Fibroblast of lung (primary cell): Measurements from ENCODE around the gene STOML1.

Experiments
- CTCF ChIP-seq, 2 donors: IDR thresholded peaks in 1 of 2; conservative IDR thresholded peaks in 1 of 2; 1 replicate in 1 of 2; 2 replicates in 1 of 2; pipeline ENCODE4 v1.5.1; 2011 to 2012; ENCODE audit warnings: low read length in 2 of 2, control low read depth in 1 of 2, inconsistent platforms in 1 of 2, low read depth in 1 of 2, mild to moderate bottlenecking in 1 of 2
- EZH2 ChIP-seq: IDR thresholded peaks from 2 replicates; pipeline ENCODE4 v1.5.1; 2012; ENCODE audit warnings: low read length, control low read depth, mild to moderate bottlenecking; ENCODE audit errors: missing control alignments

GRCh38 chr15:74013374-74013894, 21.3 kb upstream of the STOML1 start:
- TF ChIP-seq CTCF (conservative IDR thresholded peaks at IDR 0.05 in 1 of 2, IDR thresholded peaks at IDR 0.05 in 1 of 2; ENCODE audit: low read depth in 1 of 2, low read length in 2 of 2) (no peak), EZH2 (no peak)
